ENCODE data around the gene ZFP62.

DNA sequence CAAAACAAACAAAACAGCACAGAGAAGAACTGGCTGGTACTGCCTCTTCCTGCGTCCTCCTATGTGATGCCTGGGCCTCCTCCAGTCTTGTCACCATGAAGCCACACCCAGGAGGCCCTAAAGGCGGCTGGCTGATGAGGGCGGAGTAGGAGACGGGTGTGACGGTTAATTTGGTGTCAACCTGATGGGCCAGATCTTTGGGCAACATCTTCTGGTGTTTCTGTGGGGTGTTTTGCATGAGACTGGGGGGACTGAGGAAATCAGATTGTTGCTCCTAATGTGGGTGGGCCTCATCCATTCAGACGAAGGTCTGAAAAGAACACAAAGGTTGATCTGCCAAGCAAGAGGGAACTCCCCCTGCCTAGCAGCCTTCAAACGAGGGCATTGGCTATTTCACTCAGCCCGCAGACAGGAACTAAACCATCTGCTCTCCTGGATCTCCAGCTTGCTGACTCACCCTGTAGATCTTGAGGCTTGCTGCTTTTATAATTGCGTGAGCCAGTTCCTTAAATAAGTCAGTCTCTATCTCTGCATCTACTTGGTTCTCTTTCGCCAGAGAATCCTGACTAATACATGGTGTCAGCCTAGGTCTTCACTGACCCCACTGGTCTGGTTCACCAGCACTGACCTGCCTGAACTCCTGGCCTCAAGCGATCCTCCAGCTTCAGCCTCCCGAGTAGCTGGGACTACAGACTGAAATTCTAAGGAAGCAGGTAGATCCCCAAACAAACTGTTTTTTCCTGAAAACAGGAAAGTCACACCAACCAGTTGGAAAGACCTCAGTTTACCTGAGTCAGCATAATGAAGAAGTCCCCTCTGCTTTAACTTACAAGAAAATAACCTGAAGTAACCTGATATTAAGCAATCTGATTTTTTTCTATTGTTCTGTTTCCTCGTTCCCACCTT, 12.8 kb upstream of the ZFP62 start:
- TF ChIP-seq GATA2 (IDR thresholded peaks at IDR 0.05; ENCODE audit: low read depth, low read length) (no peak), GATA3 (IDR thresholded peaks at IDR 0.05; ENCODE audit: low read depth, low read length) (no peak)
